HG03135 (cell line): ENCODE results near the gene ADPRHL1.
"Not testable (repeated sequence)": the region's sequence is repeated elsewhere in the genome, so short reads cannot be mapped to it uniquely, and the experiment has no call there.

Experiments used
- ATAC-seq: cut with Tn5 transposase; IDR thresholded peaks from one replicate; pipeline ENCODE4 v1.9.1; 2021; ENCODE audit warnings: mild to moderate bottlenecking, moderate library complexity; ENCODE audit not compliant: unreplicated experiment

ADPRHL1 gene

DNA sequence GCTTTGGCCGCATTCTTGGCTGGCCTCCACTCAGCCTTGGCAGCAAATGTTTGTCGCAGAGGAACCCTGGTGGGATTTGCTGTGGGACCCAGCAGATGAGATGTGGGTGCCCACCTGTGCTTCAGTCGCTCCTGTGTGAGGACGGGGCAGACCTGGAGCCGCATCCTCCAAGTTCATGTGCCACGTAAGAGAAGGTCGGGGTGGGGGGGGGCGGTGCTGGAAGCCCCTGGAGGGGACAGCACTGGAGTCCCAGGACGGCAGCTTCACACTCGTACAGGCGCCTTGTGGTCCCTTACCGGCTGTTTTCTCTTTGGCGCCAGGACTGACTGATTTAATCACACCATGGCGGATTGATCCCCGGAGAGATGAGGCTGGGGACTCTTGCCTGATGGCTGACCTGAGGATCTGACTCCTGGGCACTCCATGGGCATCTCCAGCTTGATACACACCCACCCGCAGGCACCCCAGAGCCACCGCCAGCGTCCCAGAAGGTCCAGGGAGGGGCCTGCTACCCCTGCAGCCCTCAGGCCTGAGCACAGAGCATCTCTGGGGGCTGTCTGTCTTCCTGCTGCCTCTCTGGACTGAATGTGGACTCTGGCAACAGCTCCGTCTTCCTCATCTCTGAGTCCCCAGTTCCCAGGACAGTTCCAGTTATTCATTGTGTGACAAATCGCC is 79.3 kb downstream of the ADPRHL1 start:
- no peak for ATAC-seq

DNA sequence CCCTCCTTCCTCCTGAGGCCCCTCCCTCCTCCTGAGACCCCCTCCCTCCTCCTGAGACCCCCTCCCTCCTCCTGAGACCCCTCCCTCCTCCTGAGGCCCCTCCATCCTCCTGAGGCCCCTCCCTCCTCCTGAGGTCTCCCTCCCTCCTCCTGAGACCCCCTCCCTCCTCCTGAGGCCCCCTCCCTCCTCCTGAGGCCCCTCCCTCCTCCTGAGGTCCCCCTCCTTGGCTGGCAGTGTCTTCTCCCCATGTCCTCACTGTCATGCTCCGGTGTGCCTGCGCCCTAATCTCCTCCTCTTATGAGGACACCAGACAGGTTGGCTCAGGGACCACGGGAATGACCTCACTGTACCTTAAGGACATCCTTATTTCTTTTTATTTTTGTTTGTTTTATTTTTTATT is 81.6 kb downstream of the ADPRHL1 start:
- not testable (repeated sequence) for ATAC-seq

DNA sequence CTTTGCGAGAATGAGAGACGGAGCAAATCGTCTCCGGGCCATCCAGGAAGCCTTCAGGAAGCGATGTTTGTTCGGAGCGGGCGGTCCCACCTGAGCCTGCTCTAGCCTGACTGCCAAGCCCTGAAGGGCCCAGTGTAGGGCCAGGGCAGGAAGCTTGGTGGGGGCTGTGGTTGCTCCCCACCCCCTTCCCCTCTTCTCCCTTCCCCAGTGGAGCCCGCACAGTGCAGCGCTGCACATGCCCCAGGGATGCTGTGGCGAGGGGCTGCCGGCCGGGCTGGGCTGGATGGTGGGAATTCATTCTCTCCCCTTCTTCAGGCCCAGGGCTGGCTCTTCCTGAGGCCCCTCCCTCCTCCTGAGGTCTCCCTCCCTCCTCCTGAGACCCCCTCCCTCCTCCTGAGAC is 82.2 kb downstream of the ADPRHL1 start:
- ATAC-seq, result no peak

DNA sequence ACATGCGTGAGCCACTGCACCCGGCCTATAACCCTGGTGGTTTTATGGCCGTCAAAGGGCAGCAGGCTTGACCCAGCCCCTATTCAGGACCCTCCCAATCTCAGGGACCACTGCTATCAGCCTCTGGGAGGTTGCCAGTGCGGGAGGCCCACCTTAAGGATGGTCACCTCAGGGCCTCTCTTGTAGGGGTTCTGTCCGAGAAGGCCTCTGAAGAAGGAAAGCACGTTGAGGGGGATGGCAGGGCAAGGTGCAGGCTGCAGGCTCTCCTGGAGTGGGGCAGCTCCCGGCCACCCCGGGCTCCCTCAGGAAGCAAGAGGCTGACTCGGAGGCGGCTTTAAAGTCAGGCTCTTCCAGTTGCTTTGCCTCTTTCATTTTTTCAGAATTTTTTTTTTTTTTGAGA is 83.4 kb downstream of the ADPRHL1 start:
- no peak for ATAC-seq

DNA sequence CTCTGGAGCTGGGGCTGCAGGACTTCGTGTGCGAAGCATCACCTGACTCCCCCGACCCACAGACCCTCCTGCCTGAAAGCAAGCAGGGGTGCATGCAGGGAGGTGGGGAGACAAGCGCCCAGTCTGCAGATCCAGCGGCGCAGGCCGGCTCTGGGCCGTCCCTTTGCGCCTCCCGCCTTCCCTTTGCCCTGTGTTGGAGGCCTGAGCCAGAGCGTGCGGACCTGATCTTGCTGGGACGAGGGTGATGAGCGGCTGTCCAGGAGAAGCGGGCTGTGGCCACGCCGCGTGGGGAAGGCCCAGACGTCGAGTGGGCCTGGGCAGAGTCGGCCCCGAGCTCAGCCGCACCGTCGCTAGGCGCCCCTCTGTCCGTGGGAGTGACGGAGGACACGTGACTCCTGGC is 84.1 kb downstream of the ADPRHL1 start:
- ATAC-seq, result no peak

DNA sequence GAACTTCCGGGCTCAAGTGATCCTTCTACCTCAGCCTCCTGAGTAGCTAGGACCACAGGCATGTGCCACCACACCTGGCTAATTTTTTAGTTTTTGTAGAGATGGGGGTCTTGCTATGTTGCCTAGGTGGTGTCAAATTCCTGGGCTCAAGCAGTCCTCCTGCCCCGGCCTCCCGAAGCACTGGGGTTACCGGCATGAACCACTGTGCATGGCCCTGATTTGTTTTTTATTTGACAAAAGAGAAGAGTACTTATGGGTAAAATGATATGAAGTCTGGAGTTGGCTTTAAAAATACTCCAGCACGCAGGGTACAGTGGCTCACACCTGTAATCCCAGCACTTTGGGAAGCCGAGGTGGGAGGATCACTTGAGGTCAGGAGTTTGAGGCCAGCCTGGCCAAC is 84.9 kb downstream of the ADPRHL1 start:
- ATAC-seq, result not testable (repeated sequence)

DNA sequence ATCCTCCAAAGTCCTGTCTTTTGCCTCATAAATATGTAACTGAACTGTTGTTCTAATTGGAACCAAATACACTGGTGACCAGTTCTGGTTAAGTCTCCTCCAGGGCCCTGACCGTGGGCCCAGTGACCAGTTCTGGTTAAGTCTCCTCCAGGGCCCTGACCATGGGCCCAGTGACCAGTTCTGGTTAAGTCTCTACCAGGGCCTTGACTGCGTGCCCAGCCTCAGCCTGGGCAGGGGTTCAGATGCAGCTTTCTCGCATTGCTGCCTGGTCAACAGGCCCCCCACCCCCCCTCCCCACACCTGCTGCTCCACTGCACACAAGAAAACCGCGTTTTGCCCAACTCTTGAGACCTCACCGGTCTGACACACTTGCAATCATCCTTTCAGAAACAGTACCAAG is 85.5 kb downstream of the ADPRHL1 start:
- ATAC-seq, result no peak

DNA sequence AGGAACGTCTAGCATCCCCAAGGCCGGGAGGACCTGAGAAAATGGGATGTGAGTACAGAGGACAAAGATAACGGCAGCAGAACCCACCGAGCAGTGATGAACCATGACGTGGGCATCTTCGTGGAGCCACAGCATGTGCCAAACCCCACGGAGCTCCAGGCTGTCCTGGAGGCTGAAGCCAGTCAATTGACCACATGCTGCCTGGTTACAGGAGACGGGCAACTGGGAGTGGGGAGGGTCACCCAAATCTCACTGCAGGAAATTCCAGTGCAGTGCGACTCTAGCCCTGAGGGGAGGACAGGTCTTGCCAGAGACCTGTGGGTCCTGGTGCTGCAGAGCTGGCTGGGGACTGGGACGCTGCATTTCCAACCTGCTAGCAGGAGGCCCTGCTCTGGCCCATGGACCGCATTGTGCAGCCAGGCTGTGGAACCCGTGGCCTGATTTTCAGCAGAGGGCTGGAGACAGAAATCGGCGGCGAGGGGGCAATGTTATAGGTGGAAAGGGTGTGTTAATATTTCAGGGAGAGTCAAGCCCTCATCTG is 86.2 kb downstream of the ADPRHL1 start:
- ATAC-seq, result no peak

DNA sequence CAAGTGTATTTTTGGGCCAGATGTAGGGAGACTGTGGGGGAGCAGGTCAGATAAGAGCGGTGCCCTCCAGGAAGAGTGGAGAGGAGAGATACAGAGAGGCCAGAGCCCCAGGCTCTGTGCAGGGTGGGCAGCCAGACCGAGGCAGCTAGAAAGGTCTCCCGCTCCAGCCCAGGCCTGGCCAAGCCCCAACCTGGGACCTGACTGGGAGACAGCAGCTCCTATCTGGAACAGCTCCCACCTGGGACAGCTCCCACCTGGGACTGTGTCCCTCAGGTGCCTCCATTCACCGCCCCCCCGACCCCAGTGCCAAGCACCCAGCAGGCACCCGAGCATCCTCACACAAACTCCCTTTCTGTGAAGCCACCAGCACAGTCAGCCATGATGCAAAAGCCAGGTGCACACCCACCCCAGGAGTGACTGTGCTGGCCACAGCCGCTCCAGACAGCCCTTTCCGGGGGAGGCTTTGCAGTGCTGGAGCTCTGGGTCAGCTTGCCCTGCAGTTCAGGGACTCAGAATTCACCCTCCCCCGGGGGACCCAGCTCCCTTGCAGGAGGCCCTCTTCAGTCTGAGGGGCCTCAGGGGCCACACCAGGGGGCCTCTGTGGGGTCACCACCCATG is 87.2 kb downstream of the ADPRHL1 start:
- ATAC-seq, result no peak

DNA sequence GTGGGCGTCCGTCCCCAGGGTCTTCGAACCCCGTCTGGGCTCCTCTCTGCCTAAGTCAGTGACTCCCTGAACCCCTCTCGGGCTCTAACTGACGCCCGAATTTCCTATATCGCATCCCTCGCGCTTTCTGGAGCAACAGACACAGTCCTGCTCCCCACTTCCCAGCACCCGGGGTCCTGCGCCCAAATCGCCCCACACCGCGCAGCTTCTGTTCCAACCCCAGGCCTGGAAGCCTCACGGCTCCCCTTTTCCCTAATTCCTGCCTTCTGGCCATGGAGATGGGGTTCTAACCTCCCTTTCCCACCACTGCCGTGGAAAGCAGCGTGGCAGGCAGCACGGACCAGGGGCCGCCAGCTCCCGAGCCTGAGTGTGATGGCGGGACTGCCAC is 87.7 kb downstream of the ADPRHL1 start:
- ATAC-seq, result no peak

DNA sequence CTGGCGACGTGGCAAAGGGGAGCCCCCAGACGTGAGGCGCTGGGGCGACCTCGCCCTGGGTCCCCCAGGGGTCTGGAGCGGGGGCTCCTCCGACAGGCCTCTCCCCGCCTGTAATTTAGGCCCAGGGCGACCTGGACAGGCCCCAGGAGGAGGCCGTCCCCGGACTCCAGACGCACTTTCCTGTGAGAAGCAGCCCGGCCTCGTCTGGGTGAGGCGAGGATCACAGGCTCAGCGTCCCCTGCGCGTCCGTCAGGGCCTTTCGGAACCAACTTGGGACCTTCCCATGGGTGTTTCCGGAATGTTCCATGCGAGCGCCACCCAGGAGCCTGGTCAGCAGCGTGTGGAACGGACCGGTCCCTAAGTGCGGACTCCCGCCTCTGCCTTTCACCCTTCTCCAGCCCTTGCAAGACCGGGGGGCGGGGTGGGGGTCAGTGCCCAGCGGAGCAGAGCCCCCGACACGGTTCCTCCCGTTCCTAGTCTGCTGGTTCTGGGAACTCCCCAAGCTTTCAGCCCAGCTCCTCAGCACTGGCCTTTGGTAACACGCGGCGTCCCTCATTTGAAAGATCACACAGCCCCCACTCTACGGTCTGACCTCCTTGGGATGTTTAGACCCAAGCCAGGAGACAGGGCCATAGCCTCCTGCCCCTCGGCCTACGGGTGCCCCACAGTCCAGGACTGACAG is 88.2 kb downstream of the ADPRHL1 start:
- ATAC-seq, result no peak

DNA sequence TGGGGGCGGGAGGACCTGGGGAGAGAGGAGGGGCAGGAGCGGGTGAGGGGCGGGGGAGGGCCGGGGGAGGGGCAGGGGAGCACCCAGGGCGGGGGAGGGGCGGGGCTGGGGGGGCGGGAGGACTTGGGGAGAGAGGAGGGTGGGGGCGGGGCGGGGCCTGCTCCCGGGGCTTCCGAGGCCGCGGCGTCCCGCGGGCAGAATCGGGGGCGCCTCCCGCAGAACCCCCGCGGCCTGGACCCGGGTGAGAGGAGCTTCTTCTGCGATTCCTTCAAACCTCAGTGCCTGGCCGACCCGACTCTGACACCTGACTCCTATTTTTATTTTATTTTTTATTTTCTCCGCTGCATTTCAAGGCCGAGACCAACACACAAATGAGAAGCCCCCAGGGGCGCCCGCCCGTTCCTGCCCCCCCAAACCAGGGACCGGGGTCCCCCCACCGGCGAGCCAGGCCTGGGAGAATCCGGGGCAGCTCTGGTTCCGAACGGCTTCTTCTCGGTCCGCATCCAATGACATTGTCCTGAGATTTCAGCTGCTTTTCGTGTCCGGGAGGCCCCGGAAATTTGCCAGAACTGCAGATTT is 88.9 kb downstream of the ADPRHL1 start:
- ATAC-seq, result no peak

DNA sequence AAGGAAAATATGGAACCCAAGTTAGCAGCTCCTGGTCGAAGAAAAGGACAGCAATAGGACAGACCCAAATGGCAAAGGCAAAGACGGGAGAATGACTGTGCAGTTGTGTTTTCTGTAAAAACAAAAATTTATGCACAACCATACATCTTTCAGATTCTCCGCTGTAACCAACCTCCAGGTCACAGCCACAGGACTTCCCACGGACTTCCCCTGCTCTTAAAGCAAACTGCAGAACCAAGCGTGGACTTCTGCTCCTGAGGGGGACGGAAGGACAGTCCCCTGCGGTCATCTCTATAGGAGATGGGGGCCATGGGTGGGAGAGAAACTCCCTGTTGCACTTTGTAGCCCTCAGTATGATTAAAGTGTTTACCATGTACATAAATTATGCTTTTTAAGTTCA is 91.9 kb downstream of the ADPRHL1 start:
- no peak for ATAC-seq

DNA sequence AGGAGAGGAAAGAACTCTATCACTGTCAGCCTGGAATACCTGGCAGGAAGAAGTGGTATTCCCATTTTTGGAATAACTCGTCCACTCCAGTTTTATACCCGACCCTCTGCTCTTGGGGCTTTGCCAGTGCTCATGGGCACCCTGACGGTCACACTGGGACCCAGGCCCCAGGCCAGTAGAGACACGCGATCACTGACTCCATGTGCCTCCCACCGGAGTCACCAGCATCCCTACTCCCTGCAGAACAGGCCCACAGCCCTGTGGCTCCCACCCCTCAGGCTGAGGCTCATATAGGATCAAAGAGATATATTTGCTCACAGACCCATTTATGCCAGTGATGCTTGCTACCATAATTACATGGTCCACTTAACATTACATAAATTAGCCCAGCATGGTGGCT is 92.8 kb downstream of the ADPRHL1 start:
- ATAC-seq, result no peak

DNA sequence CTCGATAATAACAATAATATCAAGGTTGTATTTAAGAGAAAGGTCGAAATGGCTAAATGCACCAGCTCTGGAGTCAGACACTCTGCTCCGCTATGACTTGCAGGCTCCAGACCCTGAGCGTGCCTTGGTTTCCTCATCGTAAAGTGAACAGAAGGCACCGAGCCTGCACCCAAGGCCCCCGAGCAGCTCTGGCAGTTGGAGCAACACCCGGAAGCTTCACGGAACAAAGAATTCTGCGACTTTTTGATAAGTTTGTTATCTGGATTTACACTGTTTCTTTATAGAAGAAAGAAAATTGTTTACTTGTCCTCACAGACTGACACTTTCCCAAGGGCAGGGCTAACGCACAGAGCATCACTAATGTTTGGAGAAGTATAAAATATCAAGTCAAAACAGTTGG is 93.7 kb downstream of the ADPRHL1 start:
- no peak for ATAC-seq

DNA sequence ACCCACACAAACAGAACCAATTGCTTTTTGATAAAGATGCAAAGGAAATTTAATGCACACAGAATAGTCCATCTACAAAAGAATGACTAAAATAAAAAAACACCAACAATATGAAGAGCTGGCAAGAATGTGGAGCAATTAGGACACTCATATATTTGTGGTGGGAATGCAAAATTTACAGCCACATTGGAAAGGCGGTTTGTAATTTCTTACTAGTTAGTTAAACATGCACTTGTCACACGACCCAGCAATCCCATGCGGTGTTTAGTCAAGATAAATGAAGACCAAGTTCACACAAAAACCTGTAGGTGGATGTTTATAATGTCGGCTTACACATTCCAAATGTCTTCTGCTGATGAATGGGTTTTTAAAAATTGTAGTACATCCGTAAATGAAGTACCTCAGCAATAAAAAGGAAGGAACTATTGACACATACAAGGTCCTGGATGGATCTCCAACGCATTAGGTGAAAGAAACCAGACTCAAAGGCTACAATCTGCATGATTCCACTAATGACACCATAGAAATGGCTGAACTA is 94.6 kb downstream of the ADPRHL1 start:
- ATAC-seq, result no peak

DNA sequence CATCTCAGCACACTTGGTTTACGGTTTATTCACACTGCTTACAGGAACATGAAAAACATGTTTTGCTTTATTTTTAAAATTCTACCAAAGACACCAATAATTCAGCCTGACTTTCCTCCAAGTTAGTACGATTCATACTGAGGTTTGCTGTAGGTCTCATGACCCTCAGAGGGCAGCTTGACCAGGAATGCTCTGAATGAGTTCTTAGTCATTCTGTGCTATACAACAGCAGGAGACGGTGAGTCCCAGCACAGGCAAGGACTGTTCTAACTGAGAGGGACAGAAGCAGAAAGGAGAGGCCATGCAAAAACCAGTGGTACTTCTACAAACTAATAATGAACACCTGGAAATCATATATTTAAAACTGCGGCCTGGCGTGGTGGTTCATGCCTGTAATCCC is 95.8 kb downstream of the ADPRHL1 start:
- no peak for ATAC-seq

DNA sequence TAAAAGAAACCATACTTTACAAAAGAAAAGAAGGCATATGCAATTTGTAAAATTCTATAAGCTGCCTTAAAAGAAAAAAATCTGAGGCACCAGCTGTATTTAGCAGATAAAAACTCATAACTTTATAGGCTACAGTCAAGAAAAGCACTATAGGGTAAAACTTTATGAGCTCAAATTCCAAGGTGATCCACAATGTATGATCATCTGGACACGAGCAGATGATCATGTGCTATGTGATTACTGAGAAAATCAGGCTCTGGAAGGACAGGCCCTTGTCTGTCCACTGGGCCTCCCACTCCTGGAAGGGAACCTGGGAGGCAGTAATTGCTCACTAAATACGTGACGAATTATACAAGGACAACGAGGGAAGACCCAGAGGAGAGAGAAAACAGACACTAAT is 96.7 kb downstream of the ADPRHL1 start:
- no peak for ATAC-seq

DNA sequence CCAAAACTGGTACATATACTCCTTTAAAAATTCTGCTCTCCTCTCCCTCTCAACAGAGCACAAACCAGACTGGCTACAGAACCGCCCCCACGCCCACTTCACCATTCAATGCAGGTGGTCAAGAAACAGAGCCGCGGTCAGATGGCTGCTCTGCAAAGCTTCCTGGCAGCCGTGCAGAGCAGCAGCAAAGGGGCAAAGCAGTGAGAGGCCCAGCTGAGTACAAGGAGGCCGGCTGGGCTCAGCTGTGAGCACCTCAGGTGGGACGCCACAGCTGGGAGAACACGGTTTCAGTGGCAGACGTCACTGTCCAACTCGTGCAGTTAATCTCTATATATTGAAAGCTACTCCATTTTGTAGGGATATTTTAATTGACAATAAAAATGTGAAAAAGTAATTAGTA is 97.7 kb downstream of the ADPRHL1 start:
- no peak for ATAC-seq

DNA sequence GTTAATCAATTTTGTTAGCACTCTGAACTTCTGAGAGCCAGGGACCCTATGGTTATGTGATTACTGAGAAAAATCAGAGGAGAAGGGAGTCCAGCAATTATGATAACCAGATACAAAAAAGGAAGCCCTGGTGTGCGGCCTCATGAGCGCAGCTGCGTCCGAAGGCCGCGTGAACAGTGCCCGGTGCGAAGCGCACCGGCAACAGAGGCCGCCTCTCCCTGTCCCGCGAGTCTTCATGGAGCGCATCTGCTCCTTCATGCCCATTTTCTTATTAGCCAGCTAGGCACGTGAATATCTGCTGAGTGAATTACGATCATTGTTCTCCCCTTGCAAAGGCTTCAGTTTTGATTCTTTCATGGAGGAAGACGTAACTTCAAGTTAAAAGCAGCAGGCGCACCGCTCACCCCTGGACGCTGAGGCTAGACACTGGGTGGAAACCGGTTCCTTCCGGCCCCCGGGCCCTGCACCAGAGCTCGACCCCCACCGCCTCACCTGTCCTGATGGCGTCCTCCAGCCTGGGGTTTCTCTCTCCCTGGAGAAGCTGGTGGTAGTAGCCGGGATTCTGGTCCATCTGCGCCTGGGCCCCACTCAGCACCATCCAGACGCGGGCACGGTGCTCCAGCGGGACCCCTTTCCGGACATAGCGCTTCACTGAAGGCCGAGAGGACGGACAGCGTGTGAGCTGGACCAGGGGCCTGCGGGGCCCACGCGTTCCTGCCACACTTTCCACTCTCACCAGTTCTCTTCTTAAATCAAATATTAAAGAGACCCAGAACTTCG is 98.3 kb downstream of the ADPRHL1 start:
- no peak for ATAC-seq

DNA sequence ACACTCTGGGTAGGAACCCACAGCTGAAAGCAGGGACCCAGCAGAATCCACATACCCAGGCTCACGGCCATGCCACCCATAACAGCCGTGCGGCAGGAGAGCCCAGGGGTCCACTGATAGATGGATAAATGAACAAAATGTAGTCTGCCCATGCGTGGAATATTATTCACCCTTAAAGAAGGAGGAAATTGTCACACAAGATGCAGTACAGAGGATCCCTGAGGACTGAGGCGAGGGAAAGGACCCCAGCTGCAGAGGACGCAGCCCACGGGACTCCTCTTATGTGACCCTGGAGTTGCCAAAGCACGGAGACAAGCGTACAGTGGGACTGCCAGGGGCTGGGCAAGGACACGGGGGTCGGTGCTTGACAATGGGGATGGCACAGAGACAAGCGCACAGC is 100.0 kb downstream of the ADPRHL1 start:
- no peak for ATAC-seq
